IPS-15b (cell line): Measurements from ENCODE around the gene FZD10.

ENCODE experiments used
- H3K27me3 ChIP-seq: one replicate; pipeline ENCODE4 v1.6.1; 2013; ENCODE audit warnings: low read length; ENCODE audit not compliant: control insufficient read depth, insufficient read depth
- H3K36me3 ChIP-seq: one replicate; pipeline ENCODE4 v1.6.1; 2013; ENCODE audit warnings: low read length; ENCODE audit not compliant: control insufficient read depth, insufficient read depth
- H3K4me1 ChIP-seq: one replicate; pipeline ENCODE4 v1.6.1; 2013; ENCODE audit warnings: mild to moderate bottlenecking, low read length; ENCODE audit not compliant: control insufficient read depth, insufficient read depth
- H3K4me3 ChIP-seq: one replicate; pipeline ENCODE4 v1.5.1; 2013; ENCODE audit warnings: low read depth, low read length
- H3K9ac ChIP-seq: one replicate; pipeline ENCODE4 v1.6.1; 2013; ENCODE audit warnings: low read depth, mild to moderate bottlenecking, low read length
- H3K9me3 ChIP-seq: one replicate; pipeline ENCODE4 v1.6.1; 2013; ENCODE audit warnings: mild to moderate bottlenecking, low read length; ENCODE audit not compliant: control insufficient read depth, insufficient read depth

The FZD10 gene

DNA sequence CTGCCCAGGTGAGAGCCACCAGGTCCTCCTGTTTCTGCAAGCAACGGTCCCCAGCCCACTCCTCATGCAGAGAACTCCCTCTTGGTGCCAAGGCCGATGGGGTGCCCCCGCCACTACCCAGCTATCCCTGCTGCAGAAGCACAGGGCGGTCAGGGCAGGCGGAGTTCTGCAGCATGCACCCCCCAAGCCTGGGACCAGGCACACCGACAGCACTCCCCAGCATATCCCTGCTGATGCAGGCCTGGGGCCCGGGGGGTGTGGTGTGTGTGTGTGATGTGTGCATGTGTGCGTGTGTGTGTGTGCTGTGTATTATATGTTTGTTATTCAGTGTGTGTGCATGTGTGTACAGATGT is 27.7 kb upstream of the FZD10 start:
- H3K9ac ChIP-seq: no peak overlapping the region
- no peak overlapping the region for H3K4me3 ChIP-seq
- peaks cover 8% of the 10 kb centered on the region for H3K4me1 ChIP-seq
- H3K36me3 ChIP-seq: no peaks in the 10 kb centered on the region
- H3K9me3 ChIP-seq: no peaks in the 10 kb centered on the region
- H3K27me3 ChIP-seq: peaks cover 42% of the 10 kb centered on the region

GRCh38 chr12:130136509-130137039 is 25.7 kb upstream of the FZD10 start:
- Histone ChIP-seq H3K9ac (no peak overlapping the region), H3K36me3 (no peaks in the 10 kb centered on the region), H3K27me3 (peaks cover 42% of the 10 kb centered on the region), H3K9me3 (no peaks in the 10 kb centered on the region), H3K4me1 (peaks cover 8% of the 10 kb centered on the region), H3K4me3 (no peak overlapping the region)

GRCh38 chr12:130137040-130138018 is 24.9 kb upstream of the FZD10 start:
- H3K4me1 ChIP-seq: peaks cover 8% of the 10 kb centered on the region
- H3K36me3 ChIP-seq: no peaks in the 10 kb centered on the region
- H3K4me3 ChIP-seq: no peak overlapping the region
- H3K9me3 ChIP-seq: no peaks in the 10 kb centered on the region
- peaks cover 41% of the 10 kb centered on the region for H3K27me3 ChIP-seq
- no peak overlapping the region for H3K9ac ChIP-seq

DNA sequence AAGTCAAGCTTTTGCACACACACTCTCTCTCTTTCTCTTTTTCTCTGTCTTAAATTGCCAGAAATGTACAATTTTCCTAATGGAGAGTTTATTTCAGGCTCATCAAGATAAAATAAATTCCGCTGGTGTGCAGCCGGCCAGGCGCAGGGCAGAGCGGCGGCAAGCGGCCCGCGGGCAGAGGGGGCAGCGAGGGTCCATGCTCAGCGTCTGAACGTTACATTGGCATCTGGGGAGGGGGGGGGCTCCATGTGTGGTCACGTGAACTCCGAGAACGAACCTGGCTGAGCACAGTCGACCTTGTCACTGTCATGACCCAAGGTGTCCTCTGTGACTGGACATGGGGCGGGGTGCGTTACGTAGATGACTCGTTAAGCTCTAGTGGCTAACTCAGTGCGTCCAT is 23.8 kb upstream of the FZD10 start:
- Histone ChIP-seq H3K27me3 (peaks cover 31% of the 10 kb centered on the region), H3K9me3 (no peaks in the 10 kb centered on the region), H3K9ac (no peak overlapping the region), H3K4me1 (peaks cover 8% of the 10 kb centered on the region), H3K4me3 (no peak overlapping the region), H3K36me3 (no peaks in the 10 kb centered on the region)

- no peak overlapping the region for H3K9ac ChIP-seq
- peaks cover 8% of the 10 kb centered on the region for H3K4me1 ChIP-seq
- peaks cover 25% of the 10 kb centered on the region for H3K27me3 ChIP-seq
- no peaks in the 10 kb centered on the region for H3K36me3 ChIP-seq
- H3K9me3 ChIP-seq: no peaks in the 10 kb centered on the region
- H3K4me3 ChIP-seq: no peak overlapping the region
Measured at GRCh38 chr12:130139567-130140421, 22.5 kb upstream of the FZD10 start.

DNA sequence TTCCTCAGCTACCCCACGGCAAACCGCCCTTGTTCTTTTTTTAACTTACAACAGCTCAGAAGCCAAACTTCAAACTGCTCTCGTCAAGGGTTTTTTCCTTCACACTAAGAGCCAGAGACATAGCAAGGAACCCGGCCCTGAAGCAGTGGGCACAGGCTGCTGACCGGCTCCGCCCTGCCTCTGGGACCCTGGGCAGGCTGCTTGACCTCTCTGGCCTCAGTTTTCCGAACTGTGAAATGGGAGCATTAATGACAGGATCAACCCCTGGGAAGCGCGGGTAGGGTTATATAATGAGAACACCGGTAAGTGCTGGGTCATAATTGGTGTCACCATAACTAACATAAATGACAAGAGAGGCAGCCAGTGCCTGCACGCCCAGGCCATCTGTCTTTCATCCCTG is 21.2 kb upstream of the FZD10 start:
- Histone ChIP-seq H3K4me3 (no peak overlapping the region), H3K9me3 (no peaks in the 10 kb centered on the region), H3K9ac (no peak overlapping the region), H3K27me3 (peaks cover 22% of the 10 kb centered on the region), H3K4me1 (peaks cover 8% of the 10 kb centered on the region), H3K36me3 (no peaks in the 10 kb centered on the region)

DNA sequence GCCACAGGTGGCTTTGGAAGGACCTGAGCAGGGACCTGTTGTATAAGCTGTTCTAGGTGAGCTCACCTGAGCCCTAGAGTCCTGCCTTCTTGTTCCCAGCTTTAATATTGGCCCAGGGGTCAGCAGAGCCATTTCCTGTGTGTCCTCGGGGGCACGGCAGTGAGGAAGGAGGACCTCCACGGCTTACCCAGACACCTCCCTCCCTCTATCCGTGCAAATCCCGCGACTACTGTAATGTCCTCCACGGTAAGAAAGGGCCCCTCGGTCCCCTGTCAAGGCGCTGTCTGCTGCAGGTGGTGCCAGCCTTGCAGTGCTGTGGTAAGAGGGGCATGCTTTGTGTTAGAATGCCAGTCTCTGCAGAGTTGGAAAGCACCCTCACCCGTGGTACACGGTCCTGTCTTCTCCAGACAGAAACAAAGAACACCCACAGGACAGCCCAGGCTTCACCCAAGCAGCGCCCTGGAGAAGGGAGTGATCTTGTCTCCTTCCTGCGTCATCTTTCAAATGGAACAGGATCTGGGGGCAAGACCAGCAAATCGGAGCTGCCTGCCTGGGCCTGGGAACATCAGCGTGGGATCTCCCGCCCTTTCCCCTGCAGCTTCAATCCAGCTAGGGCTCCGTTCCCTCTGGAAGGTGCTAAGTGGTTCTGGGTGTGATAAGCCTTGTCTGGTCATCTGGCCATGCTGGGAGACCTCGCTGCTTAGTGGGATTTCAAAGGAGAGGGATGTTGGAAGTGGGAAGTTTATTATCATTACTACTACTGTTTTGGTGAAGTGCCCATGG is 20.2 kb upstream of the FZD10 start:
- Histone ChIP-seq H3K4me1 (peaks cover 6% of the 10 kb centered on the region), H3K4me3 (no peak overlapping the region), H3K9ac (no peak overlapping the region), H3K27me3 (peaks cover 19% of the 10 kb centered on the region), H3K9me3 (no peaks in the 10 kb centered on the region), H3K36me3 (no peaks in the 10 kb centered on the region)

DNA sequence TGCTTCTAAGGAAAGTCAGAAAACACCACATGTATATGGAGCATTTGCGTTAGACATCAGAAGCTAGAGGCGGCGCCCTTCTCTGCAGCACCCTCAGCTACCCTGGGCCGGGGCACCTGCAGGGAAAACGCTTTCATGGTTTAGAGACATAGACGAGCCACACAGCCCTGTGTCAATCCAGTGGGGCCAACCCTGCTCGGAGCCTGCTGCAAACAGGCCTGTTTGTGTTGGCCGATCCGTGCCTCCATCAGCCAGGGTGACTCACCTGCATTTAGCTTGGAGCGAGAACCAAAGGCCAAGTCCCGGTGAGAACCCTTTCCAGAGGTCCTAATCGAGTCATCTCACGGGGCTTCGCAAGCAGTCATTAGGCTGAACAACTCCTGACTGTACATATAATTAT is 19.5 kb upstream of the FZD10 start:
- H3K4me3 ChIP-seq: no peak overlapping the region
- H3K27me3 ChIP-seq: peaks cover 20% of the 10 kb centered on the region
- no peak overlapping the region for H3K9ac ChIP-seq
- H3K9me3 ChIP-seq: no peaks in the 10 kb centered on the region
- H3K4me1 ChIP-seq: no peaks in the 10 kb centered on the region
- H3K36me3 ChIP-seq: no peaks in the 10 kb centered on the region

DNA sequence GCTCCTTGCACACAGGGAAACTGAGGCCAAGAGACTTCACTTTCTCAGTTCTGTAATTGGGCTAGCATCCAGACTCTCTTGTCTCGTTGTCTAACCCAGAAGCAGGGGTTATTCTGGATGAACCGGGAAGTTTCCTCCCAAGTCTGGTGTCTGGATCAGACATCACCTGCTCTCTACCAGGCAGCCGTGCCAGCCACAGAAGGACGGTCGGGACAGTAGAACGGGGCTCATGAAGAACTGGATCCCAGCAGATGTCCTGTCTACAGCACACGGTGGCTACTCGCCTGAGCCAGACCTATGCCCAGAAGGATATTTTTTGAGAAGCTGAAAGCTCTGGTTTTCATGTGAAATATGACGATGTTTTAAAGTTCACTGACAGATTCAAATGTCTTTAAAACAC is 19.1 kb upstream of the FZD10 start:
- Histone ChIP-seq H3K9ac (no peak overlapping the region), H3K4me1 (no peaks in the 10 kb centered on the region), H3K9me3 (no peaks in the 10 kb centered on the region), H3K27me3 (peaks cover 23% of the 10 kb centered on the region), H3K36me3 (no peaks in the 10 kb centered on the region), H3K4me3 (no peak overlapping the region)

DNA sequence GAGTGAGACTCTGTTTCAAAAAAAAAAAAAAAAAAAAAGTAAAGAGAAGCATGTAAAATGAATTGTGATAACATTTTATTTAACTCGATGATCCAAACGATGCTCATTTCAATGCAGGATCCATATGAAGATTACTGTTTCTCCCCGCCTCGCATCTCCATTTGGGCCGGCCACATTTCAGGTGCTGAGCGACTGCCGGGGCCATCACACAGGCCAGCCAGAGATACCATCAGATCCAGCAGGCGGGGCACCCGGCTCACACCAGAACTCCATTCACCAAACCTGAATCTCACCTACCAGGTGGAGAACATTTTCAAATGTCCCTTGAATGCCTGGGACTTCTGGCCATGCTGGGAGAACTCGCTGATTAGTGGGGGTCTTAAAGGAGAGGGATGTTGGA is 18.0 kb upstream of the FZD10 start:
- H3K36me3 ChIP-seq: no peaks in the 10 kb centered on the region
- no peak overlapping the region for H3K4me3 ChIP-seq
- no peak overlapping the region for H3K9ac ChIP-seq
- H3K4me1 ChIP-seq: no peaks in the 10 kb centered on the region
- H3K27me3 ChIP-seq: peaks cover 28% of the 10 kb centered on the region
- H3K9me3 ChIP-seq: no peaks in the 10 kb centered on the region

DNA sequence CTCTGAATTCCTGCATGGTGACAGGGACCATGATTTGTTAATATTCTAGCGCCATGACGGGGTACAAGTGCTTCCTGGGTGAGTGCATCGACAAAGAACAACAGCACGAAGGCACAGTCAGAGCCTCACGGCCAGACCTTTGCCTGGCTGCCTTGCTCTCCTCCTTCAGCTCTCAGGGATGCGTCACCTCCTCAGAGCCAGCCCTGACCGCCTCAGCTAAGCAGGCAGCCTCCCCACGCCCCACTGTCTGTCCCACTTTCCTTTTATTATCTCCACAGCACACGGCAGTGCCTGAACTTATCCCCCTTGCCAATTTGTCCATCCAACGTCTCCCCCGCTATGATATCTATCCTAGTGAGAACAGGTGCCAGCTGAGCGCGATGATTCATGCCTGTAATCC is 16.5 kb upstream of the FZD10 start:
- no peak overlapping the region for H3K9ac ChIP-seq
- H3K9me3 ChIP-seq: no peaks in the 10 kb centered on the region
- H3K36me3 ChIP-seq: no peaks in the 10 kb centered on the region
- H3K4me3 ChIP-seq: no peak overlapping the region
- H3K4me1 ChIP-seq: no peaks in the 10 kb centered on the region
- H3K27me3 ChIP-seq: peaks cover 42% of the 10 kb centered on the region
